Measurements from ENCODE around the gene CLEC7A.

The CLEC7A gene

GRCh38 chr12:10160617-10161385 is 30.8 kb upstream of the CLEC7A start:
- H3K27ac Mint-ChIP-seq, result peak overlapping the region in 1 of 3 experiments; percentile 1
- H3K9me3 Mint-ChIP-seq, result no peaks in the 10 kb centered on the region
- H3K27me3 Mint-ChIP-seq (ENCODE audit: low read depth), result no peaks in the 10 kb centered on the region
- no peak for TF ChIP-seq CTCF (IDR thresholded peaks at IDR 0.05; ENCODE audit: unreplicated experiment in 3 of 3)
- H3K4me3 Mint-ChIP-seq, result no peak overlapping the region
- peaks cover 5% of the 10 kb centered on the region for H3K4me1 Mint-ChIP-seq
- no peaks in the 10 kb centered on the region for H3K36me3 Mint-ChIP-seq (ENCODE audit: low read depth)

GRCh38 chr12:10159280-10159679 is 29.3 kb upstream of the CLEC7A start:
- Mint-ChIP-seq H3K27me3 (ENCODE audit: low read depth) (no peaks in the 10 kb centered on the region), H3K4me1 (peaks cover 5% of the 10 kb centered on the region), H3K4me3 (no peak overlapping the region), H3K9me3 (no peaks in the 10 kb centered on the region), H3K36me3 (ENCODE audit: low read depth) (no peaks in the 10 kb centered on the region), H3K27ac (no peak overlapping the region)
- TF ChIP-seq CTCF (IDR thresholded peaks at IDR 0.05; ENCODE audit: unreplicated experiment in 3 of 3), result no peak

GRCh38 chr12:10158406-10158805 is 28.4 kb upstream of the CLEC7A start:
- H3K36me3 Mint-ChIP-seq (ENCODE audit: low read depth), result no peaks in the 10 kb centered on the region
- H3K4me1 Mint-ChIP-seq, result peaks cover 5% of the 10 kb centered on the region
- H3K27ac Mint-ChIP-seq, result no peak overlapping the region
- no peak for TF ChIP-seq CTCF (IDR thresholded peaks at IDR 0.05; ENCODE audit: unreplicated experiment in 3 of 3)
- no peaks in the 10 kb centered on the region for H3K27me3 Mint-ChIP-seq (ENCODE audit: low read depth)
- no peaks in the 10 kb centered on the region for H3K9me3 Mint-ChIP-seq
- H3K4me3 Mint-ChIP-seq, result no peak overlapping the region

GRCh38 chr12:10155966-10156365 is 26.0 kb upstream of the CLEC7A start:
- Mint-ChIP-seq H3K27me3 (ENCODE audit: low read depth) (no peaks in the 10 kb centered on the region), H3K9me3 (no peaks in the 10 kb centered on the region), H3K4me3 (no peak overlapping the region), H3K27ac (no peak overlapping the region), H3K36me3 (ENCODE audit: low read depth) (no peaks in the 10 kb centered on the region), H3K4me1 (peaks cover 11% of the 10 kb centered on the region)
- TF ChIP-seq CTCF (IDR thresholded peaks at IDR 0.05; ENCODE audit: unreplicated experiment in 3 of 3), result no peak

DNA sequence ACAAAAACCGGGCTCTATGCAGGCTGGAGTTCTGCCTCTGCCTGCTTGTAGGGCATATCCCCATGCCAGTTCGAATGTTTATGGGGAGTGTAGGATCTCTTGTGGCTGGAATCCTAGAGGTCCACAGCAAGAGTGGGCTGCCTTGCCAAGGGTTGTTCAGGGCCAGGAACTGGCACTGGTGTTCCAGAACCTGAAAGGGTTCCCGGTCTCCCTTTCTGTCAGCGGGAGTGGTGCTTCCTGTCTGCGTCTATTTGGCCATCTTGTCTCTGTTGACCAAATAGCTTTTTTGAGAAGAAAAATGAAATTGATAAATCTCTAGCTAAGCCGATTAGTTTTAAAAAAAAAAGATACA is 24.1 kb upstream of the CLEC7A start:
- H3K27ac Mint-ChIP-seq, result peak overlapping the region; percentile 42 to 89 (median 80)
- no peaks in the 10 kb centered on the region for H3K27me3 Mint-ChIP-seq (ENCODE audit: low read depth)
- H3K4me3 Mint-ChIP-seq, result peak overlapping the region; percentile 85 to 93 (median 92)

More for the DNA sequence above, 24.1 kb upstream of the CLEC7A start:
- Mint-ChIP-seq H3K36me3 (ENCODE audit: low read depth) (no peaks in the 10 kb centered on the region), H3K9me3 (no peaks in the 10 kb centered on the region), H3K4me1 (peaks cover 5% of the 10 kb centered on the region)
- no peak for TF ChIP-seq CTCF (IDR thresholded peaks at IDR 0.05; ENCODE audit: unreplicated experiment in 3 of 3)

Measured in nephron (organoid).